Activated CD4-positive, alpha-beta memory T cell treated with anti-CD3 and anti-CD28 coated beads for 36 hours (primary cell): Measurements from ENCODE around the gene PLEKHB2. TPM values are rescaled to one million over a fixed set of nuclear protein-coding genes. Genes with fewer than 3 reads are reported as not detected.
A peak's percentile ranks its signal among the peaks of the same experiment; 100 is the strongest.
"Not testable (repeated sequence)": the region's sequence is repeated elsewhere in the genome, so short reads cannot be mapped to it uniquely, and the experiment has no call there.

Experiments
- CTCF ChIA-PET: fragments of 350-600 bp; sonication (Branson Sonifier 250); formaldehyde crosslinking; loops from one replicate; lab custom pipeline; 2021; ENCODE audit warnings: antibody characterized with exemption, inconsistent platforms; lab: Charles Lee
- POLR2A ChIA-PET: fragments of 350-600 bp; sonication (Branson Sonifier 250); formaldehyde crosslinking; loops from one replicate; lab custom pipeline; 2021; ENCODE audit warnings: antibody characterized with exemption; lab: Charles Lee
- DNase-seq: peaks from one replicate; pipeline ENCODE4 v3.0.0-alpha.2; 2020
- H3K27ac Mint-ChIP-seq: one replicate; pipeline ENCODE4 v1.8.0; 2021; ENCODE audit warnings: mixed read lengths
- H3K27me3 Mint-ChIP-seq: one replicate; pipeline ENCODE4 v1.8.0; 2021; ENCODE audit warnings: mixed read lengths
- H3K36me3 Mint-ChIP-seq: one replicate; pipeline ENCODE4 v1.8.0; 2021; ENCODE audit warnings: mixed read lengths
- H3K4me1 Mint-ChIP-seq: one replicate; pipeline ENCODE4 v1.8.0; 2021; ENCODE audit warnings: low read depth, mixed read lengths
- H3K4me3 Mint-ChIP-seq: one replicate; pipeline ENCODE4 v1.8.0; 2021; ENCODE audit warnings: mild to moderate bottlenecking, mixed read lengths
- H3K9me3 Mint-ChIP-seq: one replicate; pipeline ENCODE4 v1.8.0; 2021; ENCODE audit warnings: mixed read lengths
- intact Hi-C: fragments of 100-400 bp; cut with micrococcal nuclease; formaldehyde crosslinking; loops from one replicate; pipeline ENCODE4 v1.15.1; 2023
- total RNA-seq, 2 experiments: library from RNA; stranded (reverse); gene quantifications; one replicate each; pipeline ENCODE4 v1.2.3, GENCODE V29; 2021

The PLEKHB2 gene, protein sequence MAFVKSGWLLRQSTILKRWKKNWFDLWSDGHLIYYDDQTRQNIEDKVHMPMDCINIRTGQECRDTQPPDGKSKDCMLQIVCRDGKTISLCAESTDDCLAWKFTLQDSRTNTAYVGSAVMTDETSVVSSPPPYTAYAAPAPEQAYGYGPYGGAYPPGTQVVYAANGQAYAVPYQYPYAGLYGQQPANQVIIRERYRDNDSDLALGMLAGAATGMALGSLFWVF
- 10 to 100 TPM; 50.0 to 52.2 TPM for total RNA-seq

DNA sequence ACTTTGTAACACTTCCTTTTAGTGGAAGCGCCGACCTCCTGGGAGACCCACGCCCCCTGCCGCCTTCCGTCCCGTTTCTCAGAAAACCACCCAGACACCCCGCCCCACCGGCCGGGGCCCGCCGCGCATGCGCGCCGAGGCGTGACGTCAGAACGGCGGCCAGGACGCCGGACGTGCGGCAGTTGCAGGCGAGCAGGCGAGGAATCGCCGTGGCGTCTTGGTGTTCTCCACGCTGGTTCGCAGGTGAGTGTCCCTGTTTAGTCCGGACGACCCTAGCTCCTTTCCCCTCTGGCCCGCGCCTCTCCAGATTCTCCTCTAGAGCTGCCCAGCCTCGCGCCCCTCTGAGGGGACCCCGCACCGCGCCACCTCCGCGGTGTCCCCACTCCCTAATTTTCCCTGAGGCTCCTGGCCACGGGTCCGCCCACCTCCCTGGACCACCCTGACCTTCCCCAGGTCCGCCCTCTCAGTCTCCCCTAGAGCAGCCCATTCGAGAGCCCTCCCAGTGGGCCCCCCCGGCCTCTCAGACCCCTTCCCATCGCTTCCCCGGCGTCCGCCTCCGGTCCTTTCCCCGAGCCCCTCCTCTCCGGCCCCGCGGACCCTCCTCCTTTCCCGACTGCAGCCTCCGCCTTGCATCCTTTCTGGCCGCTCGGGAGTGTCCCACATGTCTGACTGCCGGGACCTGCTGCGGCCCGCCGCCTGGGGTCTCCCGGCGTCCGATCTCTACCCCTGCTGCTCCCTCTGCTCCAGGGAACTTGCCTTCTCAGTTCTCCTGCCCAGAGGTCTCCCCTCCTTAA is at the start of gene PLEKHB2:
Gene PLEKHB2, plus strand, starts transcription at position 181 of the 794 bp plus-strand sequence. CDS start 15,606 bp downstream, outside the sequence.
- peak within 1 kb of the TSS; percentile 89 for H3K27ac Mint-ChIP-seq
- POLR2A ChIA-PET: interaction anchor here (1.0 to 1.8 kb wide), 4 partner anchors 10 to 13 kb away, joined by 3 to 8 read pairs (median 4); partner anchors contain the start of gene FAM168B
- DNase-seq: peak; percentile 95
- CTCF ChIA-PET: interaction anchor here (1.3 to 2.0 kb wide), 2 partner anchors 12 to 387 kb away, joined by 6 to 14 read pairs; partner anchors contain the start of genes FAM168B and MZT2A
- H3K4me1 Mint-ChIP-seq: peaks cover 42% of the 10 kb centered on the region
- H3K36me3 Mint-ChIP-seq: peaks cover 15% of the 10 kb centered on the region
- intact Hi-C loops: loop anchor here (1.0 to 2.0 kb wide), 3 partner anchors 49 to 387 kb away; partner anchors contain the start of gene MZT2A
- H3K9me3 Mint-ChIP-seq: no peaks in the 10 kb centered on the region
- no peaks in the 10 kb centered on the region for H3K27me3 Mint-ChIP-seq
- H3K4me3 Mint-ChIP-seq: peak within 1 kb of the TSS; percentile 85

DNA sequence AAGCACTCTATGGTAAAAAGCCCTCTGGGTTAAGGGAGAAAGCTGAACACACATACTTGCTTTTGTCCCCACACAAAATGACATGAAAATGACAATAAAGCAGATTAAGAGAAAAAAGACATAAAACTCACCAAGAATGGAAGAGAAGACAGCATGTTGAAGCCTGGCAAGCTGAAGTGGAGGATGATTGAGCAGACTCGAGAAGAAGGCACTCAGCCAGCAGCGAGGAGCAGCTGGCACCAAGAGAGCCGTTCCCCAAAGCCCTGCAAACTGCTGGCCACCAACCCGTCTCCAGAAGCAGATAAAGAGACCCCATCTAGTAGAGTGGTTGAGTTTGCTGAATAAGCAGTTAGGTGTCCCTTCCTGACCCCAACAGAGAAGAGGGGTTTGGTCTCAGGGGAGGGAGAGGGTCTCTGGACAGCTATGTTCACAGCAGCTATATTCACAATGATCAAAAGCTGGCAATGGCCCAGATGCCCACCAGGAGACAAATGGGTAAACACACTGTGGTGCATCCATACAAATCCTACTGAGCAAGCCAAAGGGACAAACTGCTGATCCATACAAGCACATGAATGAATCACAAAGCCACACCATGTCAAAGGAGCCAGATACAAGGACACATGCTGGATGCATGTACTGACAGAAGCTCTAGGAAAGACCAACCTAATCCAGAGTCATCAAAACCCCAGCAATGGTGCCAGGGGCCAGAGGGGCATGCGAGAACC is 48.8 kb upstream of the PLEKHB2 start:
- no peaks in the 10 kb centered on the region for H3K9me3 Mint-ChIP-seq
- H3K4me3 Mint-ChIP-seq: no peak overlapping the region
- H3K36me3 Mint-ChIP-seq: peaks cover 55% of the 10 kb centered on the region
- ChIA-PET POLR2A (no interaction called here), CTCF (no interaction called here)
- H3K27ac Mint-ChIP-seq: no peak overlapping the region
- peaks cover 9% of the 10 kb centered on the region for H3K4me1 Mint-ChIP-seq
- H3K27me3 Mint-ChIP-seq: no peaks in the 10 kb centered on the region
- intact Hi-C loops: no loop called here
- no peak for DNase-seq

DNA sequence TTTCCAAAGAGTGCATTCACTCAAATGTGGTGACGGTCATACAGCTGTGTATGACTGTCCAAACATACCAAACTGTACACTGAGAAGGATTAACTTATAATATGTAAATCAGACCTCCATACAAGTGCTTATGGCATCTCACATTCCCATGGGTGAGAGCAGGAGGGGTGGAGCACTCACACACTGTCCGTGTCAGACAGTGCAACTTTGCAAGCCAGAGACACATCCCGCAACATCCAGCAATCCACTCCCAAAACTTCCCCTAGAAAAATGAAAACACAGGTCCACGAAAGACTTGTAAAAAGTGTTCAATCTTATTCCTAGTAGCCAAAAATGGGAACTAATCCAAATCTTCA is 48.2 kb upstream of the PLEKHB2 start:
- Mint-ChIP-seq H3K36me3 (peaks cover 50% of the 10 kb centered on the region), H3K9me3 (no peaks in the 10 kb centered on the region), H3K27ac (no peak overlapping the region), H3K4me1 (peaks cover 12% of the 10 kb centered on the region), H3K4me3 (no peak overlapping the region), H3K27me3 (no peaks in the 10 kb centered on the region)
- CTCF ChIA-PET: no interaction called here
- intact Hi-C loops: no loop called here
- no peak for DNase-seq
- POLR2A ChIA-PET: no interaction called here

DNA sequence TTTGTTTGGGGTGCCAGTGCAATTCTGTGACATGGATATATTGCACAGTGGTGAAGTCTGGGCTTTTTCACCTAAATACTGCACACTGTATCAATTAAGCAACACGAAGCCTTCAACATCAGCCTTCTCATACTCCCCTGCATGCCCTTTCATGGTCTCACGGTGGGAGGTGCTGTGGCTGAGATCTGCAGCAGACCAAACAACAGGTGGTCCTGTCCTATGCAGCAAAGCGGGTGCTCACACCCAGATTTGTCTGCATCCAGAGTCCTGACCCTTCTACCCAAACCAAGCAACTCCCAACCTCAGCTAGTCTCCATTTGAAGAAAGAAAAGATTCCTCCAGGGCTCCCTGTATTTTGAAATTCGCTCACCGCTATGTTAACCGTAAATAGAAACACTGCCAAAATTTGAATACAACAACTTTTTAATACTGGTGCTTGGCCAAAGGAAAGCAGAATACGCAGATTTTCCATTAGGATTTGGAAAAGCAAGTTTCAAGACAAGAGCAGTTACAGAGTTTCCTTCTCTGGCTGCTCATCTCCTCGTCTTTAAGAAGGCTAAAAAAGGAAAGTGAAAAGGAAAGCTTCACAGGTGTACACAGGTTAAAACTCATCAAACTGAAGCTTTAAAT is 46.8 kb upstream of the PLEKHB2 start:
- intact Hi-C loops: no loop called here
- Mint-ChIP-seq H3K36me3 (peaks cover 41% of the 10 kb centered on the region), H3K27ac (no peak overlapping the region), H3K4me3 (no peak overlapping the region), H3K27me3 (no peaks in the 10 kb centered on the region), H3K9me3 (no peaks in the 10 kb centered on the region), H3K4me1 (peaks cover 19% of the 10 kb centered on the region)
- ChIA-PET CTCF (no interaction called here), POLR2A (no interaction called here)
- no peak for DNase-seq

DNA sequence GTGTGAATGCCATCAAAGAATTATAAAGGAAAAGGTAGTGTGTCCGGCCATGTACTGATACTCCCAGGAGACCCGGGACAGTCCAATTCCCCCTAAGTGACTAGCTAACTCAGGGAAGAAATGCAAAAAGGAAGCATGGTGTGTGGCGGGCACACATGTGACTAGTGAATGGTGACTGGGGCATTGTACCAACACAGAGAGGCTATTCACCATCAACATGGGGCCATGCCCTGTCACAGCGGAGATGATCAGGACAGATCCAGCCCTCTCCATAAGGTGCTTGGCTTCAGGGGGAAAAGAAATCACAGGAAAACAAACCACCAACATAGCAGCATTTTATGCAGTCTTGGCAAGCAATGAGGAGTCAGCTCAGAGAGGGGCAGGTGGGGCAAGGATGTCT is 46.2 kb upstream of the PLEKHB2 start:
- DNase-seq: no peak
- ChIA-PET CTCF (no interaction called here), POLR2A (no interaction called here)
- intact Hi-C loops: no loop called here
- peak overlapping the region; percentile 5 for H3K27ac Mint-ChIP-seq
- no peaks in the 10 kb centered on the region for H3K27me3 Mint-ChIP-seq
- peaks cover 43% of the 10 kb centered on the region for H3K36me3 Mint-ChIP-seq
- H3K4me1 Mint-ChIP-seq: peaks cover 23% of the 10 kb centered on the region
- H3K4me3 Mint-ChIP-seq: no peak overlapping the region
- no peaks in the 10 kb centered on the region for H3K9me3 Mint-ChIP-seq

DNA sequence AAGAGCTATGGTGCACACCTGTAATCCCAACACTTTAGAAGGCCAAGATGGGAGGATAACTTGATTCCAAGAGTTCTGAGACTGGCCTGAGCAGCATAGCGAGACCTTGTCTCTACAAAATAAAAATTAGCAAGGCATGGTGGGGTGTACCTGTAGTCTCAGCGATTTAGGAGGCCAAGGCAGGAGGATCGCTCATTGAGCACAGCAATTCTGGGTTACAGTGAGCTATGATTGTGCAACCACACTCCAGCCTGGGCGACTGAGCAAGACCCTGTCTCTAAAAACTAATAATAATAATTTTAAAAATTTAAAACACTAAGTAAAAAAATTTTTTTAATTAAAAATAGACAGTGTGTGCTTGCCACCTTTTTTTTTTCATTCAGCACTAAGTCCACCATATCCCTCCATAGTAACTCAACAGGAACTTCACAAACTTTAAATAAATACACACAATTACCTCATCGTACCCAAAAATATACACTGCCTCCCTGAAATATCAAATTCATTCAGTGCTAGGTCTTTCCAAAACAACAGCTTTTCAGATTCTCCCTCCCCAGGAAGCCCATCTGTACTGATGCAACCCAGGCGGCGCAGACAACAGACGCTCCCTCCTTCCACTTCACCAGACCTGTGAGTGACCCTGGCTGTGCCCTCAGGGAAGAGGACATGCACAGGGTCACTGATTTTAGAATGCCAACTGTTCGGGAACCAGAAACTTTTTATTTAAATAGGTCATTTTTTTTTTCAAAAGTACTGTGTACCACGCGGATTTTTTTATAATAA is 41.4 kb upstream of the PLEKHB2 start:
- CTCF ChIA-PET: no interaction called here

DNA sequence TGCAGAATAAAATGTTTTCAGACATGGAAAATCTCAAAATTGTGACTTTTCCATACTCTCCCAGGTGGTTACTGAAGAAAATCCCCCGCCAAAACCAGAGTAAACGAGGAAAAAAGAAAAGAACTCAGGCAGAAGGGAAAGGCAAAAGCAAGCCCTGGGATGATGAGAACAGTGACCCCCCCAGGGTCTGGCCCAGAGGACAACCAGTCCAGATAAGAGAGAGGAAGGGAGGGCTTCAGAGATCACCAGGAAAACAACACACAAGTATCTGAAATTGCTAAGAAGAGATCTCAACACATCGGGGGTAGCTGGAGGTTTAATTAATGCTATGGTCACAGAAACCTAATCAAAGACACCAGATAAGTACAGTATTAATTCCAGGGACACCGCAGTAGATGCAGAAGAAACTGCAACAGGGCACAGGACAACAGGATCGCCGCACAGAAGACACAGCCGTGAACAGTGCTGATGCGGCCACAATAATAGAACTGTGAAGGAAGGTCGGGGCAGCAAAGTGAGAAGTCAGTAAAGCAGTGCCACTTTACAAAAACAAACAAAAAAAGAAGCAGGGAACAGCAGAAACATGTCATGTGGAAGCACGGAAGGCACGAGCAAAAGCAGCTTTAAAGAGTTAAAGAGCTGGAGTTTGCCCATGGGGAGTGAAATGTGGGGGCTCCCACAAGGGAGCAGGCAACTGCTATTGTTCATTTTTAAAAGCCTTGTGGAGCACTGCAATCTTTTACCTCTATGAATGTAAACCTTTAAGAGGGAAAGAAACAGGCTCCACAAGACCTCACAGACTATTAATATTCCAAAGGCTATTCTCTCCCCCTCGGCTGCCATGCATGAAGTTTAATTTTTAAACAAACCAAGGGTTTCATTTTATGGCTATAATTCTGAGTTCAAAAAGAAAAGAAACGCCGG is 40.3 kb upstream of the PLEKHB2 start:
- Mint-ChIP-seq H3K36me3 (peaks cover 34% of the 10 kb centered on the region), H3K4me1 (peaks cover 29% of the 10 kb centered on the region), H3K27ac (no peak overlapping the region), H3K4me3 (no peak overlapping the region), H3K27me3 (no peaks in the 10 kb centered on the region), H3K9me3 (no peaks in the 10 kb centered on the region)
- POLR2A ChIA-PET: interaction anchor here (0.9 kb wide), 1 partner anchor 28 kb away, joined by 3 read pairs; no protein-coding TSS in a partner anchor
- no peak for DNase-seq
- intact Hi-C loops: no loop called here
- CTCF ChIA-PET: no interaction called here

More for the DNA sequence above, 41.4 kb upstream of the PLEKHB2 start:
- Mint-ChIP-seq H3K27ac (no peak overlapping the region), H3K4me1 (peaks cover 33% of the 10 kb centered on the region), H3K4me3 (no peak overlapping the region), H3K36me3 (peaks cover 35% of the 10 kb centered on the region), H3K9me3 (no peaks in the 10 kb centered on the region), H3K27me3 (no peaks in the 10 kb centered on the region)
- no peak for DNase-seq
- POLR2A ChIA-PET: no interaction called here
- intact Hi-C loops: no loop called here

DNA sequence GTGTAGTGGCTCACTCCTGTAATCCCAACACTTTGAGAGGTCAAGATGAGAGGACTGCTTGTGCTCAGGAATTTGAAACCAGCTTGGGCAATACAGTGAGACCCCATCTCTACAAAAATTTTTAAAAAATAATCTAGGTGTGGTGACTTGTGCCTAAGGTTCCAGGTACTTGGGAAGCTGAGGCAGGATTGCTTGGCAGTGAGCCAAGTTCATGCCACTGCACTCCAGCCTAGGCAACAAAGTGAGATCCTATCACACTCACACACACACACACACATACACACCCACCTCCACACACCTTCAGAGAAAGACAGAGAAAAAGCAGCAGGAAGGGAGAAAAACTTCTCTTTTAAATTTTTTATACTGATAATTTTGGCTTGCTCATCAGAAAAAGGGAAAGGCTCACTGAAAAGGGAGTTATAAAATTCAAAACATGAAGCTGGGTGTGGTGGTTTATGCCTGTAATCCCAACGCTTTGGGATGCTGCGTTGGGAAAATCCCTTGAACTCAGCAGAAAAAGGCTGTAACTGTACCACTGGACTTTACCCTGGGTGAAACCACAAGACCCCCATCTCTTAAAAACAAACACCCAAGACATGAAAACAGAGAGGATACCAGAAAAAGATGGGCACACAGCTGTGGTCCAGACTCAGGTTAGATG is 37.5 kb upstream of the PLEKHB2 start:
- intact Hi-C loops: no loop called here
- Mint-ChIP-seq H3K36me3 (peaks cover 40% of the 10 kb centered on the region), H3K4me1 (peaks cover 22% of the 10 kb centered on the region), H3K9me3 (no peaks in the 10 kb centered on the region), H3K27me3 (no peaks in the 10 kb centered on the region), H3K4me3 (no peak overlapping the region), H3K27ac (no peak overlapping the region)
- no peak for DNase-seq
- ChIA-PET CTCF (no interaction called here), POLR2A (no interaction called here)

DNA sequence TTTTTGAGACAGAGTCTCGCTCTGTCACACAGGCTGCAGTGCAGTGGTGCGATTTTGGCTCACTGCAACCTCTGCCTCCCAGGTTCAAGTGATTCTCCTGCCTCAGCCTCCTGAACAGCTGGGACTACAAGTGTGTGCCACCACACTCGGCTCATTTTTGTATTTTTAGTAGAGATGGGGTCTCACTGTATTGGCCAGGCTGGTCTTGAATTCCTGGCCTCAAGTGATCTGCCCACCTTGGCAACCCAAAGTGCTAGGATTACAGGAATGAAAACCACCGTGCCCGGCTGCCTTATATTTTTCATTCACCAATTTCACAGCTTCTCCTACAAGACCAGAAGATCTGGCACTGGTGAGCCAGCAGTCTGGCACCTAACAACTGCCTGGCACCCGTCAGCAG is 37.0 kb upstream of the PLEKHB2 start:
- H3K9me3 Mint-ChIP-seq, intact Hi-C loops, H3K27ac Mint-ChIP-seq, H3K4me3 Mint-ChIP-seq, CTCF ChIA-PET, H3K27me3 Mint-ChIP-seq, POLR2A ChIA-PET, DNase-seq: not testable (repeated sequence)
- peaks cover 21% of the 10 kb centered on the region for H3K4me1 Mint-ChIP-seq
- peaks cover 39% of the 10 kb centered on the region for H3K36me3 Mint-ChIP-seq

DNA sequence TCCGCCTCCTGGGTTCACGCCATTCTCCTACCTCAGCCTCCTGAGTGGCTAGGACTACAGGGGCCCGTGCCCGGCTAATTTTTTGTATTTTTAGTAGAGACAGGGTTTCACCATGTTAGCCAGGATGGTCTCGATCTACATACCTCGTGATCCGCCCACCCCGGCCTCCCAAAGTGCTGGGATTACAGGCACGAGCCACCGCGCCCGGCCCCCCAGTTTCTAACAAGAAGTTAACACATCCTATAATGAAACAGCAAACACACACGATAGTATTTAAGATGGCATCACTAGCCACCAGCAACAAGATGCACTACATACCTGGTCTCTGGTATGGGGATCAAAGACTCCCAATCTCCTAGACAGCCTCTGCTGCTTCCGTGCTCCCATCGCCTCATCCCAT is 29.6 kb upstream of the PLEKHB2 start:
- DNase-seq, CTCF ChIA-PET, H3K27ac Mint-ChIP-seq, H3K9me3 Mint-ChIP-seq, POLR2A ChIA-PET, H3K4me3 Mint-ChIP-seq, H3K27me3 Mint-ChIP-seq, intact Hi-C loops: not testable (repeated sequence)
- H3K4me1 Mint-ChIP-seq: peaks cover 38% of the 10 kb centered on the region
- peaks cover 39% of the 10 kb centered on the region for H3K36me3 Mint-ChIP-seq
